Activated CD8-positive, alpha-beta memory T cell treated with anti-CD3 and anti-CD28 coated beads, Interleukin-2, amount 50 U/mL, for 24 hours (primary cell): ENCODE results near the gene RPS6KA2.
"Not testable (repeated sequence)": the region's sequence is repeated elsewhere in the genome, so short reads cannot be mapped to it uniquely, and the experiment has no call there.

Experiments
- DNase-seq: peaks from one replicate; pipeline ENCODE4 v3.0.0-alpha.2; 2020; ENCODE audit errors: extremely low read depth

Gene RPS6KA2

DNA sequence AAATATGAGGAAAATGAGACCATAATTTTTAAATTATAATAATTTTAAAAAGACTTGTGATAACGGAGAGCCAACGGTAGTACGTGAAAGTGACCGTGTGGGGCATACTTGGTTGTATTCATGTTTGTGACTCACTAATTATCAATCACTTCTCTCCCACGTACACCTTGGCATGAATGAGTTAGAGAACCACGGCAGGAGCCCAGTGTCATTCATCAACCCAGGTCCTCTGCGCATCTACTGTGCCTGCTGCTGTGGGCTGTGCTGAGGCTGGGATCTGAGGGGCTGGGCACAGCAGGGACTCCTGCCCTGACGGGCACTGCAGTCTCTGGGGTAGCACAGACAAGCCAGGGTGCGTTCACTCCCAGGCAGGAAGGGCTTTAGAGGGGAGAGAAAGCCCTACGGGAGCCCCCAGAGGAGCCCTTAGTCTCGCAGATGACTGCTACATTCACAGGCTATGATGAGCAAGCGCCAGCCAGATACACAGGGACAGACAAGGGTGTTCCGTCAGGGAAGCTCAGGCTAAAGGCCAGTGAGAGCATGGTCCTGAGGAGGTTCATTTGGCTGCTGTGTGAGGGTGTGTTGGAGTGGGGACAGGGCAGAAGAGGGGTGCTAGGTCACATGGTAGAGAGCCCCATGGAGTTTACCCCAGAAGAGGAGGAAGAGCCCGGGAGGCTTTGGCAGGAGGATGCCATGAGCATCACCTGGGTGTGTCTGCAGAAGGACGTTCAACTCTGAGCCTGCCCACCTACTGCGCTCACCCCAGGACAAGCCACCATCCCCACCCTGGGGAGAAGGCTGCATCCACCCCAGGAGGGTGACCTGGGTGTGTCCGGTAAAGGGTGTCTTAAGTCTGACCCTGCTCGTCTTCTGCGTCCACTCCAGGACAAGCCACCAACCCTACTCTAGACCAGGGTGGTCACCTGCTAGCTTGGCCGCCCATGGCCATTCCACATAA is 8.2 kb upstream of the RPS6KA2 start:
- DNase-seq = no peak

DNA sequence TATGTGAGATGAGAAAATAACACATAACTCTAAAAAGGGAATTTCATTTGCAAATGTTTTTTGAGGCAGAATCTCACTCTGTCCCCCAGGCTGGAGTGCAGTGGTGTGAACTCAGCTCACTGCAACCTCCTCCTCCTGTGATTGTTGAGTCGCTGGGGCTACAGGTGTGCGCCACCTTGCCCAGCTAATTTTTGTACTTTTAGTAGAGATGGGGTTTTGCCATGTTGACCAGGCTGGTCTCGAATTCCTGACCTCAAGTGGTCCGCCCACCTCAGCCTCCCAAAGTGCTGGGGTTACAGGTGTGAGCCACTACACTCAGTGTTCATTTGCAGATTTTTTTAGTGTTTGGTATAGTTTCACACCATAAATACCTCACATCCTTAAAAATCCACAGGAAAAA is 7.5 kb upstream of the RPS6KA2 start:
- DNase-seq = not testable (repeated sequence)

DNA sequence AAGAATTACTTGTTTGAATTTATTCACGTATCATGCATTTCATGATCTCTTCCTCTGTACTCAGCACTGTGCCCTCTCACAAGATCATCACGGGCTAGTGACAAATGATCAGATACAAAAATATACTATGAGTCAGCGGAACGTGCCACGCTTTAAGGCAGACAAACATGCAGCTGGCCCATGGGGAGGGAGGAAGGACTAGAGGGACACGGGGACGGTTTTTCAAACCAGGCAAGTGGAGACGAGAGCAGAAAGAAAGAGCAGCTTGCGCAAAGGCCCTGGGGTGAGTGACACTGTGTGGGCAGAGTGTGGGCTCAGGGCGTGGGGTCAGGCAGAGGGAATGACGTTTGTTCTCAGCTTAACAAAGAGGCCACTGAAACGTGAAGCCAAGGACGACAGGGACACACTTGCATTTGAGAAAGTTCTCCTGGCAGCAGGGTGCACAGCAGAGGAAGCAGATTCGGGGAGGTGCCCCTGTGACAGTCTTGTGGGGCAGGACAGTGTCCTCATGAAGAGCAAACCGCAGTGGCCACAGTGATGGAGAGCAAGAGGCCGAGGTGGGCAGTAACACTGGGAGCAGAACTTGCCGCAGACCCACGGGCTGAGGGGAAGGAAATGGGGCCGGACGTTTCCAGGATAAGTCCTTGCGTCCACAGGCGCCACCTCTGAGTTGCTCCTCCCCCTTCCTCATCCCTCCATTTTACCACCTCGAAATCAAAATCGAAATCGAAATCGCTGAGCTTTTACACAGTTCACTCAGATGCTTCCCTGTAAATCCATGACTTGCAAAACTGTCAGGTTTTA is 6.9 kb upstream of the RPS6KA2 start:
- no peak for DNase-seq

DNA sequence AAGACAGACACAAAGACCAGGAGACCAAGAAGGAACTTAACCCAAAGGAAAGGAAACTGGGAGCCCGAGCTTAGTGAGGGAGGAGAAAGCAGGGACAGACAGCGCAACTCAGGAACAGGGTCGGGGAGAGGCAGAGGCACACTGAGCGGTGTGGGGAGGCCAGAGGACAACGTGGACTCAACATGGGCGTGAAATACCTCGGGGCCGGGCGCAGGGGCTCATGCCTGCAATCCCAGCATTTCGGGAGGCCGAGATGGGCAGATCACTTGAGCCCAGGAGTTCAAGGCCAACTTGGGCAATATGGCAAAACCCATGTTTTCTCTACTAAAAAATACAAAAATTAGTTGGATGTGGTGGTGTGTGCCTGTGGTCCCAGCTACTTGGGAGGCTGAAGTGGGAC is 5.7 kb upstream of the RPS6KA2 start:
- DNase-seq = no peak

DNA sequence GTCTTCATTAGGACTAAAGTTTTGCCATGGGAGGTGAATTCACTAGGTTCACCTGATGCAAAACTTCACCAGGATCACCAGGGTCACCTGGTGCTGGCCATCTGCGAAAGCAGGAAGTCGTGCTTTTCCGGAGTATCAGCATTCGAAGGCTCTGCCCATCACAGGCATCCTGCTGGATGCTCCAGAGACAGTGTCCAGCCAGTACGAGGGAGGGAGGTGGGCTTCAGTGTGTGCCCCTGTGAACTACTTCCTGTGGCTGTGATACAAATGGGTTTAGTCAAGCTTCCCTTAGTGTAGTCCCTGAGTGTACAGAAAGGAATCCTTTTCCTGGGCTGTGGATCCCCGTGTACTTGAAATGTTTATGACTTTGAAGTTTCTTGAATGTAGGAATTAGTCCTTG is 3.4 kb upstream of the RPS6KA2 start:
- no peak for DNase-seq

DNA sequence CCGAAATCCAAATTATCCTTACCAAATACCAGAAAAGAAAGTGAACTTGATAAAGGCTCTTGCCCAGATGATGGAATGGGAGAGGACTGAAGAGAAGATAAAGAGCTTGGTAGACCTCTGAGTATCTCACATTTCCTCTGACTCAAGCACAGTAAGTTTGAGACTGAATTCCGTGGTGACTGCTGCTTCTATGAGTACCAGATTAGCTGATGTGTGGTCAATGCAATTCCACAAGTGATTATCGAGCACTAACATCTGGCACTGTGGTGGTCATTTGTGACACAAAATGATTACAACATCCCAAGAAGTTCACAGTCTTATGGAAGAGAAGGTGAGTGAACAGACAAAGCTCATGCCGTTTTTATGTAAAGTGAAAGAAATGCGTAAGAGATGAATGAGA is 2.6 kb upstream of the RPS6KA2 start:
- DNase-seq = no peak

DNA sequence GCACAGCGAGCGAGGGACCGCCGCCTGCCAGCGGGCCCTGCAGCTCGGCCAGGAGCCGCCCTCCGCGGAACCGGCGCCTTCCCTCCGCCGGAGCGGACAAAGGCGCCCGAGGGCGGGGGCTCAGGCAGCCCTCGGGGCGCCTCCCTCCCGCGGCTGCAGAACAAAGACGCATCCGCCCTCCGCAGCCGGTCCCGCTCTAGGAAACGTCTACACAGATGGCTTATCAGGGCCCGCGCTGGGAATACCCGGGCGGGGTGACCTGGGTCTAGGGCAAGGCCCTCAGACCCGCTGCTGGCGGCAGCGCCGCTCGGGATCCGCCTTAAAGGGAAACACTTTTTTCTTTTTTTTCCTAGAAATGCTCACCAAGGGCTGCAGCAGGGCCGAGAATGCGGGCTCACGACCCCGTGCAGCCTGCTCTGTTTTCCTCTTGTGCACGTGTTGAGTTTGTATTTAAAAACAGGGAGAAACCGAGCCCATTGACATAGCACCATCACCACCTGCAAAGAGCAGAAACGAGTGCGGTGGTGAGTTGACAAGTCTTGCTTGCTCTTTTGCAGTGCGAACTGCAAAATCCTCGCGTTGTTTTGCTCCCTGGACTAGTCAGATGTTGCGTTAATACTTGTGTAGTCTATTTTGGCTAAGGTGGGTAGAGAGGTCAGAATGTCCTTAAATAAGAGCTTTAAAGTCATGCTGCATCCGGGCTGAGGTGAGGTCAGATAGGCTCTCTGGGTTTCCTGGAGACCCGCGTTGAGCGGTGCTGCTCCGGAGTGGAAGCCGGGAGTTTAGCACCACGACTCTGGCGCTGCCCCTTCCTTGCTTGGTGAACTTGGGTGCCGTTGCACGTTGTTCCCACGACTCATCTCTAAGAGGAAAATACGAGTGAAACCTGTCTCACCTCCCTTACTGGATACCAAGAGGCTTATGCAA is 1.1 kb upstream of the RPS6KA2 start:
- DNase-seq = no peak

DNA sequence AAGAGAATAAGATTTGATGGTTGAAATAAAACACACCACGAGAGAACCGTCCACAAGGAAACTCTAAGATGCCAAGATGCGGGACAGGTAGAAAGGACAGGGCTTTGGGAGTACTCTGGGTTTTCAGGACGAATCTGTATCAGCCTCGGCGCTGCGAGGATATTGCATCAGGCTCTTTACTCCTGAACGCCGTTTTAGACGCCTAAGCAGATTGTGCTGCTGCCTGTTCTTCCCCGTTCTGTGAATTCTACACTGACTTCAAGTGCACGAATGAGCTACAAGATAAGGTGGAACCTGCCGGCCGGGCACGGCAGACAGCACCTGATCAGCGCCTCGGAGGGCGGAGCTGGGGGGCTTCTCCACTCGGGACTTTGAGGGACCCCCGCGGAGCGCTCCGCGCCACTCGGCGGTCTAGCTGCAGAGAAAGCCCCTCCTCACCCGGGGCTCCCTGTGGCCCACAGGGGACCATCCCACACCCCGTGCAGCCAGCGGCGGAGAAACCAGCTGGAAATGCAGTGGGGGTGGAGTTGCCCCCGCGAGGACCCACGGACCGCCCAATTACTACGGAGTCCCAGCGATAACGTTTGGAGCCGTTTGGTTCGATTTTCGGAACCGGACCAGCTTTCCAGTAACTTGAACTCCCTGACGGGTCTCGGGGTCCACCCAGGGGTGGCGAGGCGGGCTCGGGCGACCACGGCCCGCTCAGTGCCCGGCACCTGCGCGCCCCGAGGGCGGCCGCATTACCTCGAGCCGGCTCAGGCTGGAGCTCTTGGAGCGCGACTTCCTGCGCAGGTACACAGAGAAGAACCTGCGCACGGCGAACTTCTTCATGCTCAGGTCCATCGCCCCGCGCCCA is 646 bp downstream of the RPS6KA2 start:
- DNase-seq = no peak

DNA sequence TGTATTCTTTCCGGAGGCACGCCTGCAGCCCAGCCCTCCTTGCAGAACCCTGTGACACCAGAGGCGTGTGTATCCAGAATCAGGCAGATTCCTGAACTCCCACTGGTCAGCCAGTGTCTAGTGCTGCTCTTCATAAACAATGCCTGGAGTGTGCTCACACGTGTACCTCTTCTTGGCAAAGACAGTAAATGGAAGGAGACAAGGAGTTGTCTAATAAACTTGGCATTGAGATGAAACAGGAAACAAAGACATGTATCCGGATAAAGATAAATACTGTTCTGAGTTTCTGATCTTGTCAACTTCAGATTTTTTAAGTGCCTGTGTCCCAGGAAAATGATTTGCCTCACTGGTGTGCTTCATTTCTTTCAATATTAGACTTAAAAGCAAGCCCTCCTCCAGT is 1.7 kb downstream of the RPS6KA2 start:
- no peak for DNase-seq

DNA sequence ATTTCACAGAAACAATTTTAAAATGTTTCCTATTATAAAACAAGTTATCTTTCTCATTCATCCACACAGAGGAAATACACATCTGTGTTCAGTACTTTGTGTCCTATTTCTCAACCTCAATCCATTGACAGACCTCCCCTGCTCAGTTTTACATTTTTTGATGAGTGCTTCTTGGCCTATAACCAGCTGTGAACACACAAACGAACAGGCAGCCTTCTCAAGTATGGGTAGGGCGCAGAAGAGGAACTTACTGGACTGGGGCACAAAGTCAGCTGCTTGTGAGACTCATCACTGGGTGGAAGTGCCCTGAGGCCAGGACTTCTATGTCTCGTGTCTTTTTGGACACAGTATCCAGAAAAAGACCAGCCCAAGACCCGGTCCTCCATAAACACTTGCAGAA is 2.8 kb downstream of the RPS6KA2 start:
- no peak for DNase-seq

DNA sequence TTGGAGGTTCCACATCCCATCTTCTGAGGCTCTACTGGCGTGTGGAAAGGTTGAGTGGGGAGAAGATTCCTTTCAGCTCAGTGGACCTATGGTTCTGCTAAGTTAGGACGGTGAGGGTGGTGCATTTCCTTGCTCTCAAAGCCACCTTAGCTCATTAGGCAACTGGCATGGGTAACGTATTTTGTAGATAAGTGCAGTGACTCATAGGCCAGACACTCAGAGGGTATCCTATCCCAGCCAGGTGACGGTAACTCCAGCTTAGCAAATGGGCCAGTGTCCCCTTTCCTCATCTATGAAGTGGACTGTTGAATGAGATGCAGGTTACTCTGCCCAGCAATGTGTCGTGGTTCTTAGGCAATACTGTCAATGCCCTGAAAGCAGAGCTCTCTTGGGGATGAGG is 3.7 kb downstream of the RPS6KA2 start:
- DNase-seq = no peak

DNA sequence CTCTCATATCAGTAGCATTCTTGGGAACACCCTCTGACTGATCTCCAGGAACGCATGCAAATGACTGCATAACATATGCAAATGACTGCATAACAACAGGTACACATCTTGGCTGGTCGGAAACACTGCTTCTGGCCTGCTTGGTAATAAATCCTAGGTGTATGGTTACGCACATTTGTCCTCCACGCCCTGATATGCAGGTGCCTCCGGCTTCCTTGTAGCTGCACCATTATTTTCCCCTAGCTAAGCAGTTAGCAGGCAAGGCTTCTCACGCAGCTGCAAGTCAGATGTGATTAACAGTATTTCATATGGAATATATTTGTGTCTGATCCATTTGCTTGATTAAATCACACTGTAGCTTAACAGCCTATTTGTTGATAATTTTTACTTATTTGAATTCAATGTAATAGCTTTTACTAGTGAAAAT is 5.9 kb downstream of the RPS6KA2 start:
- no peak for DNase-seq

DNA sequence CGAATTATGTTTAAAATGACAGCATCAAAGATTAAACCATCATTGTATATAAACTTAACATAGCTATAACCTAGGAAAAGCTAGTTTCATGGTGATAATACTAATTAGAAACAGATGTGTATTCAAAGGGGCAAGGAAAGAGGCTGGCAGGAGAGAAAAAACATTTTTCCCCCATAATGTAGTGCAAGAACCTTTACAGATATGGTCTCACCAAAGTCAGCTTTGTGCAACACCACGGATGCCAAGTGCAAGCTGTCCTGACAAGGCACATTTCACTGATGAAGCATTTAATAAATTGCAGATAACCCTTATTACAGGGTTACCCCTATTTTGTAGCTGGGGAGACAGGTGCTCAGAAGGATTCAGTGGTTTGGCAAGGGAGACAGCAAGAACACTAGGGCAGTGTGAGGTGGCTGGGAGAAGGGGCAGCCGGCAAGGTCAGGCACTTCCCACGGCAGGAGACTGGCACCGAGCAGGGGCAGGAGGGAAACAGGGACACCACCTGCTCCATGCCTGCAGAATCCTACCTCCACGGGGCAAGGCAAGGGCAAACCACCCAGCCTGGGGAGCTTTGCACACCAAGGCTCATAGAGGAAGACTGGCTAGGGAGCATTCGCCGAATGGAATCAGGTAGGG is 6.5 kb downstream of the RPS6KA2 start:
- no peak for DNase-seq

DNA sequence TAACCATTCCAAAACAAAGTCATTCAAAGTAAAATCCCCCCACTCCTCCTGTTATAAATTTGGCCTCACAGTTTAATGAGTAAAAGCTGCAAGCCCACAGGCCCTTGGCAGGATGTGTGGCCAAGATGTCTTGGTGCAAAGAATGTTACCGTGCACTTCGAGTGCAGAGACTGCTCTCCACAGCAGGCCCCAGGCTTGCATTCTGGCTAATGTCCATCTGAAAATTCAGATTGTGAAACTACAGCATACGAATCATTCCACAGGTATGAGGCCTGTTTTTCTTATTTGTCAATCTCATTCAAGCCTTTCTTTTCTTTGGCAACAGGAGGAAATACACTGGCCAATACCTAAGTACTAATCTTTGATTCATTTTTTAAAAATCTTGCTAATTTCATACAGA is 7.1 kb downstream of the RPS6KA2 start:
- no peak for DNase-seq

DNA sequence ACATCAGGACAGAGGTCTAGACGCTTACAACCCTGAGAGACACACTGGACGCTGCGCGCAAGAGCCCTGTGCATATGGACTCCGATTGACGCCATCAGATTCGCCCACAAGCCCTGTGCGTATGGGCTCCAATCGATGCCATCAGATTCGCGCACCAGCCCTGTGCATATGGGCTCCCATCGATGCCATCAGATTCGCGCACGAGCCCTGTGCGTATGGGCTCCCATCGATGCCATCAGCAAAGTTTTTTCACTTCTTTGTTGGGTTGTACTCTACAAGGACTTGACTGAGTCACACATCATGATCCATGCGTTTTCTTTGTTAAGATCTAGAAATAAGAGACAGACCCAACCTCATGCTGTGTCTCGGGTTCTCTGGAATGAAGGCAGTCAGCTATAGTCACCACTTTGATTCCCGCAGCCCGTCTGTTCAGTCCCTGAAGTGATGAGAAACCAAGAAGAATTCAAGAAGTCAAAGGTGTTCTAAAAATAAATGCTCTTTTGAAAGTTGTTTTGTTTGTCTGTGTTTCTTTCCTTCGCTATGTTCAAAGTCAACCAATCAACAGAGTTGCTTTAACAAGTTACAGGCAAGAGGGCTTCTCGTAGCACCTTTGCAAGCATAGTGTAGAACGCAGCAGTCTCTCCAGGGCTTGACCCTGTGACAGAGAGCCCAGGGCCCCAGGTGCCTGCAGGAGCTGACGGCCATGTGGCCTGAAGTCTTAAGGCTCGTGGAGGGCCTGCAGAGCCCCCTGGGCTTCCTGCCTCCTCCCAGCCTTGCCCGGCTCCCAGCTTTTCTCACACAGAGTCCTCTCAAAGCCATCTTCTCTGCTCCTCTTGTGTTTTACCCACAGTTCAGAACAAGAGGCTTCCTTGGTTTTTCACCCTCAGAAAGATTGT is 7.9 kb downstream of the RPS6KA2 start:
- DNase-seq = no peak

DNA sequence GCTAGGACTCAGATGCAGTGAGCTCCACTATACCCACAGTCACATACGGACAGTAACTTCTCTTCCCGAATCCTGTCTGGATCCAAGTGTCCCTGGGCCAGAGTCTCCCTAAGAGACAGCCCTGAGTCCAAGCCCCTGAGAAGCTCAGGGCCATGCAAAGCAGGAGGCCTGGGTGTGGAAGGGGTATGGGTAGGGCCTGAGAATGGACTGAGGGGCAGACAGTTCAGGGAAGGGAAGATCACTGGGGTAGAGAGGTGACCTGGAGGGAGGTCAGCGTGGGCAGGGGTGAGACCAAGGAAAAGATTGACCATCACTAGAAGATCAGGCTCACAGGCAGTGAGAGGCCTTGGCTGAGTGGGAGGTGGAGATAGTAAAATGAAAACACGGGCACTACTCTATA is 8.8 kb downstream of the RPS6KA2 start:
- no peak for DNase-seq

DNA sequence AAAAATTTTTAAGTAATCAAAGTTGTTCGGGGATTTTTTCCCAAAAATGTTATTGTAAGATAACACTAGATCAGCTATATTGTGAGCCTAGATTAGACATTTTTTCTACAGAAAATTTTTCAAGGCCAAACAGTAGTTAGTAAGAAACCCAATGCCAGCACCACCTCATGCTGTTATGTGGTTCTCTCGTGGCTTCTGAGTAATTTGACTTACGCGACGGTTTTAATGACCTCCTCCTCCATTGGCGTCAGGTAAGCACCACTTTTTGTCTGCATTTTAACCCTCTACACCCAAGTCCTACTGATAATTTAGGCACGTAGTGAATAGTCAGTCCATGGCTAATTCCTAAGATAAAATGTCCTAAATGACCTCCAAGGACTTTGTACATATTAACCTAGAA is 9.7 kb downstream of the RPS6KA2 start:
- no peak for DNase-seq

DNA sequence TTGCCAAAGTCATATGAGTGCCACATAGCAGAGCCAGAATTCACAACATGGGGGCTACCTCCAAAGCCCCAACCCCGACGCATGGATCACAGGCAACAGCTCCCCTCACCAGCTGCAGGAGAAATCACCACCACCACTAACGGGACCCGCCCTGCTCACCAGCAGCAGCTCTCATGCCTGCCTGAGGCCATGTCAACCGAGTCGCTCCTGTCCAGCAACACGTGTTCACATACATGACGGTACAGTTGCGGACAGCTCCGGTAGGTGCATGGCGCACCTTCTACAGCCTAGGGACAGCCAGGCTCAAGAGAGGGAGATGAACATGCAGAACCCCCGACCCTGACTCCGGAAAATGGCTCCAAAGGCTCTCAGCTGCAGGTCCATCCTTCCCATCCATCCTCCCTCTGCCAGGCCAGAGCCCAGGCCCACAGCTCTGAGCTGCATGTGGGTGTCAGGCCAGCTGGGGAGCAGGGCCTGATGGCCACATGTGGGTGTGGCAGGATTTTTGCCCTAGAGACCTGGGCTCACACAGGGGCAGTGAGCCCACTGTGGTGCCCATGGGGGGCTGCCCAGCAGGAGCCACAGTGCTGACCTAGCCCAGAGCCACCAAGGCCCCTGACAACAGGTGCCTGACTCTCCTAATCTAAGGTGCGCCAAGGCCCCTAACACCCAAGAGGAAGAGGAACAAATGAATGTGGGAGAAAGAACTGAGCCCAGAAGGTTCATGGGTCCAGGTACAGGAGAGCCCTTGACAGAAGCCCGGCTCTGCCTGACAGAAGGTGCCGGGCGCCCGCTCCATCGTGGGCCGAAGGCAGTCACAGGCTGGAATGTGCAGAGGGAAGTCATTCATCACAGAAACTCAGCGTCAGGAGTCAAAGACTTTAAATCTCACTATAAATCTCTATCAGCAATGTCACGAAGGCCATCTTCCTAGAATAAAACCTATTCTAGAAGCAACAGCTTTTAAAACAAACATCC is 10.5 kb downstream of the RPS6KA2 start:
- DNase-seq = no peak
